ENCODE measurements around the gene EP400.
A peak's percentile ranks its signal among the peaks of the same experiment; 100 is the strongest.

EP400 gene

DNA sequence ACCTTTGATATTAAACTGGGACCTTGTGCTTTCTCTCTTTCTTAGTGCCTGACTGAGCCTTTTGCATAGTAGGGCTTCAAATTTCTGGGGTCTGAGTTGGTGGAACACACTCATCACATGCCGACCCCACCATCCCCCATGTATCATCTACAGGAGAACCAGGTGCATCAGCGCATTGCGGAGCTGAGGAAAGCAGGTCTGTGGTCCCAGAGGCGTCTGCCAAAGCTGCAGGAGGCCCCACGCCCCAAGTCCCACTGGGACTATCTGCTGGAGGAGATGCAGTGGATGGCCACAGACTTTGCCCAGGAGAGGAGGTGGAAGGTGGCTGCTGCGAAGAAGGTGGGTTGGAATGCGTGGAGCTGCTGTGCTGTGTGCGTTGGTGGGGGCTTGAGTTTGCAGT, 37.8 kb downstream of the EP400 start:
- DNase-seq = no peak

DNA sequence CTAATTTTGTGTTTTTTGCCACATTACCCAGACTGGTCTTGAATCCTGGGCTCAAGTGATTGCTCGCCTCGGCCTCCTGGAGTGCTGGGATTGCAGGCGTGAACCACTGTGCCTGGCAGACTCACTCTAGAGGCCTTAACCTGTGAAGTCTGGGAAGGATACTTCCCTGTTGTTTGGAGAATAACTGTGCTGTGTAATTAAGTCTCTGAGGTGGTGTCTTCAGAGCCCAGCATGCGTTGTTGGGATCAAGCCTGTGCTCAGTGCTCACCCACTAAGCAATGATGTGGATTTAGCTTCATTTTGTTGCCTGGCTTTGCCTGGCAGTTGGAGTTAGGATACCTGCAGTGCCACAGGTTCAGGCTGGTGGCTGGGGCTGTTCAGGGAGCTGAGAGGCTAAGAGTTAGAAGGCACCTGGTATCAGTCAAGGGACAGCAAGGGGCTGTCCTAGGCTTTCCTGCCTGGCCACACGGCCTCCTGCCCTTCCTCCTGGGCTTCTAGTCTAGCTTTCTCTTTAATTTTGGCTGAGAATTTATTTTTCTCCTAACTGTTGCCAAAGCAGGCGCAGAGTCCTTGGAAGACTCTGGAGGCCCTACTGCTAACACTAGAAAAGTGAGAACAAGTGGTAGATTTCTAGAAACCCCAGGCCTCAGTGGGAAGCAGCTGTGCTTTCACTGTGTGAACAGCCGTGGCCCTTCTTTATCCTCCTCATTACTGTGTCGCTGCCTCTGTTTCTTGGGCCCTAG, 38.5 kb downstream of the EP400 start:
- DNase-seq = no peak

DNA sequence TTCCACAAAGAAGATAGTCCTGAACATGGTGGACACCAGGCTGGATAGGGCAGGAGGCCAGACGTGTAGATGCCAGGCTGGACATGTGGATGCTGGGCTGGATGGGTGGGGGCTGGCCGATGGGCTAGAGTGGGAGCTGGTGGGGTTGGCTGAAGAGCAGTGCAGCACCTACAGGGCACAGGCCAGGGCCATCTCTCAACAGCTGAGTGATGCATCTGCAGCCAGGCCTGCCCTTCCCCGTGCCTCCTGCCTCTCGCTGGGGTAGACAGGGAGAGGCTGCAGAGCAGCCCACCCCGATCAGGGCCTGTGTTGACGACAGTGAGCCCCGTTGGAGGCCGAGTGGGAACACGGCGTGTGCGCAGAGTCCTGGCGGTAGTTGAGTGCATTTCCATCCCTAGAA, 39.3 kb downstream of the EP400 start:
- no peak for DNase-seq

DNA sequence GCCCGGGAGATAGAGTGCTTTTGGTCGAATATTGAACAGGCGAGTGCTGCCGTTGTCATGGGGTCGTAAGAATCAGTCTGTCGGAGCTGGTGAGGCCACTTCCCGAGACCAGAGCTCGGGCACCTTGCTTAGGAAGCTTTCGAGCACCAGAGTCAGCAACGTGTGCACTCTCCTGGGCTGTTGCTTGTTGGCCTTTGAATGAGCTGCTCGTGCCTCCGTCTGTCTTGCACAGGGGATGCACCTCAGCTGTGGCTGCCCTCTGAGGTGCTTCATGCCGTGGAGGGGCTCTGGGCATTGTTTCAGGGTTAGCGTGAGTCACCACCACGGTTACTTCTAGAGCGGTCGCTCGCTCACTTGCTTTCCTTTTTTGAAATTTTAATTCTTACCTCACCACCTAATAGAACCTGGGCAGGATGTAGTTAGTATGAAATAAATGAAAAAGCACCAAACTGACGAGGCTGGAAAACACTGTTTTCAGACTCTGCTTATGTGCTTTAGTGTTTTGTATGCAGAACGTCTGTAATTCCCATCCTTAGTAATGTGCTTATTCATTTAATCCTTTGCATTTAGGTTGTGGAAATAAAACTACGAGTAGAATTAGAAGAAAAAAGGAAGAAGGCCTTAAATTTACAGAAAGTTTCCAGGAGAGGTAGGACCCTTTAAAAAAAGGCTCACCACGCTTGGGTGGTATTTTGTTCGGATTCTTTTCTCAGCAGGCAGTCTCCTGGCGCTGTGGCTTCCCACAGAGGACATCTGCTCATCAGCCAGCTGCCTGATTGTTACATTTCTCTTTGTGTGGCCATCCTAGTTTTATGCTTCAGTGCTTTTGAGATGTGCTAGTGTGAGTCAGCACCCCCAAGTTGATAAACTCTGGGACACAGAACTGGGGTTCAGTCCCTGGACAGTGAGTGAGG, 40.6 kb downstream of the EP400 start:
- no peak for DNase-seq

DNA sequence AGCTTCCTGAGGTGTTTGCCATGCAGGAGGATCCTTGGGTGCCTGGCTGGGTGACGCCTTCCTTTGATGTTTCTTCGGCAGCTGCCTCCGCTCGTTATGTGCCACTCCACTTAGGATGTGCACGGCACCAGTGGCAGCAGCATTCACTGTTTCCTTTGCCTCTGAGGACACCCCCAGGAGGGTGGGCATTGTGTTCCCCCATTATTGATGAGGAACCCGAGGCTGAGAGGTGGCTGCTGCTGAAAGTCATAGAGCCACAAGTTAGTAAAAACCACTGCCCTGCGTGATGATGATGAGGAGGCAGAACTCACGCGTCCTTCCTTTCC, 41.2 kb downstream of the EP400 start:
- no peak for DNase-seq

DNA sequence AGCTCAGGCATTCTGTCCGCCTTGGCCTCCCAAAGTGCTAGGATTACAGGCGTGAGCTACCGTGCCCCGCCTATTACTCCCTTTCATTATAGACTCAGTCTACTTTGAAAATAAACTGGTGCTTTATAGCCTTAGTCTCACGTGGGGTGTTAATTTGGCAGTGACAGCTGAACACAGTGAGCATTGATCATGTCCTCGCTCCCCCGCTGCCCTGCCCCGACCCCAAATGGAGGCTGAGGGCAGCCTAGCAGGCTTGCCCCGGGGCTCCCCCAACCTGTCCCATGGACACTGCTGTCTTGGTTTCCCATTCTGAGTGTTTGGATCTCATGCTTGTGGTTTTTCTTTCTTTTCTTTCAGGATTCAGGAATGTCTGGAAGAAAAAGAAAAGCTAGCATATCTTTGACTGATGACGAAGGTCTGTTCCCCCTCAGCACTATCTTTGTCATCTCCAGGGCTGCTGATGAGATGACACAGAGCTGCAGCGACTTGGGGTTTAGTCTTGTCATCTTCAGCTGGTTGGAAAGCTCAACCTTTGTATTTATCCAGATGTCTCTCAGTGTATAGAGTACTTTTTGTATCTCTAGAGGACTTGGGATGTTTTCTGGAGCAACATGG, 42.2 kb downstream of the EP400 start:
- no peak for DNase-seq

DNA sequence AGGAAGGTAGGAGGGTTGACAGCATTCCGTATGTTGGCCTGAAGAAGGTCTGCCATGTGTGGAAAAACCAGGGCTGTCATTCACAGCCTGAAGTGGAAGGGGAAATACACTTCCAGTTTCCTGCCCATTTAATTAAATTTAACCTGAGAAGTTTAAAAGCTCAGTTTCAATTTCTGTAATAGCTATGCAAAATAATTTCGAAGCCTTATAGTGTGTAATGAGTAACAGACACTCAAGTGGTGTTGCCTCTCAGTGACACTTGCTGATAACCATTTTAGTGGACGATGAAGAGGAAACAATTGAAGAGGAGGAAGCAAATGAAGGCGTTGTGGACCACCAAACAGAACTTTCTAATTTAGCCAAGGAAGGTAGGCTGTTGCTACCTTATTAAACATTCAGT, 44.8 kb downstream of the EP400 start:
- no peak for DNase-seq

DNA sequence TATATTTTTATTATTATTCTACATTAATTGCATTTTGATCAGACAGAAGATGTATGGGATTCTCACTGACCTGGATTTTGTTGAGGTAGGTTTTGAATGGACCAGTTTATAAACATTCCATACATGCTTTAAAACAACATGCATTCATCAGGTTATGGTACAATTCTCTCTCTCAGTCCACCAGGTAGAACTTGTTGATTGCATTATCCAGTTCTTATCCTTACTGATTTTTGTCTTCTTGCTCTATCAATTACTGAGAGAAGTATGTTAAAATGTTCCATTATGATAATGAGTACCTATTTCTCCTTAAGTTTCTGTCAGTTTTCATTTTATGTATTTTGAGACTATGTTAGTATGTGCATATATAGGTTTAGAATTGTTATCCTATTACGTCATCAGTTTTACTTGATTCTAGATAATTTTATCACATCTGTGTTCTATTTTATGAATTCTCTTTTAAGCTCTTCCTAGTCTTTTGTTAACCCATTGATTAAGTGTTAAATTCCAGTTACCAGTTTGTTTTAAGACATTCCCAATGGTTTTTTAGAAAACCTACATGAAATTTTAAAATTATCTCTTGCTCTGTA, 50.6 kb downstream of the EP400 start:
- DNase-seq = no peak

DNA sequence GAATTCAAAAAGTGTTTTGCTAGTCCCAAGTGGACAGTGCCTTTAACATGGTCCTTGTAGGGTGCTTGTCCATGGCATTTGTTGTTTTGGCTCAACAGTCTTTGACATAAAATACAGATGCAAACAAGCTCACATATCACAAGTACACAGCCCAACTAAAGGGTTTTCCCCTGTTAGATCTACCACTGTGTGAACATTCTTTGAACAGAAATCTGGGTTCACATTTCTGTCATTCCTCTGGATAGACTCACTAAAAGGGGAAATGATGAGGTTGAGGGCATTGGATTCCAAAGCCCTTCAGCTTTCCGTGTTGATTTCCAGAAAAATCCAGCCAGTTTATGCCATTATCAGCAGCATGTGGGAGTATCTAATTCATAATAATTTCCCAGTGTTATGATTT, 54.1 kb downstream of the EP400 start:
- peak; percentile 70 for DNase-seq

DNA sequence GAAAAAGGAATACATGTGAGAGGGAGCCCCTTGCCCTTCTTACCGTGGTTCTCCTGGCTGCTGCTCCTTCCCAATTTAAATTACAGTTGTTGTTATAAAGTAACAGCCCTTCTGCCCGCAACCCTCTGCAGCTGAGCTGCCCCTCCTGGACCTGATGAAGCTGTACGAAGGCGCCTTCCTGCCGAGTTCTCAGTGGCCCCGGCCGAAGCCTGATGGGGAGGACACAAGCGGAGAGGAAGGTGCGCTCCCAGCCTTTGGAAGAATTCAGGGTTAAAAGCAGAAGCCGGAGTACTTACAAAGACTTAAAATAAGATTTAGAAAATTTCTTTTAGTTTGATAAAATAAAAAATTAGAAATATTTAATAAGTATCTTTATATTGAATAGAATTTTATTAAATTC, 55.2 kb downstream of the EP400 start:
- no peak for DNase-seq

DNA sequence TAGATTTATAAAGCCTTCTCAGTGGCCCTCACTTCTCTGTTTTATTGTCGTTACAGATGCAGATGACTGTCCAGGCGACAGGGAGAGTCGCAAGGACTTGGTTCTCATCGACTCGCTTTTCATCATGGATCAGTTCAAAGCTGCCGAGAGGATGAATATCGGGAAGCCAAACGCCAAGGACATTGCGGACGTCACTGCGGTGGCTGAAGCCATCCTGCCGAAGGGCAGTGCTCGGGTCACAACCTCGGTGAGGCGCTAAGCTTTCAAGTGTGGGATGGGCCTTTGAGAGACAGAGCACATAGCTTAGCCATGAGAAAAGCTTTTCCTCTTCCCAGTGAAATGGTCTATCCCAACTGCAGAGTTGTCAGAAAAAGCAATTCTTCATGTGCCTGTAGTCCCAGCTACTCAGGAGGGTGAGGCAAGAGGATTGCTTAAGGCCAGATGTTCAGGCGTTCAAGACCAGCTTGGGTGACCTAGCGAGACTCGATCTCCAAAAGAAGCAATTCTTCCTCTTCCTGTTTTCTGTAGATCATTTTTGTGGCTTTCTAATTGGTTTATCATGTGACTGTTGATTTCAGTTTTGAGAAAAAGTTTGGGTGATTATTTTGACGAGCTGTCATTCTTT, 56.4 kb downstream of the EP400 start:
- DNase-seq = no peak

DNA sequence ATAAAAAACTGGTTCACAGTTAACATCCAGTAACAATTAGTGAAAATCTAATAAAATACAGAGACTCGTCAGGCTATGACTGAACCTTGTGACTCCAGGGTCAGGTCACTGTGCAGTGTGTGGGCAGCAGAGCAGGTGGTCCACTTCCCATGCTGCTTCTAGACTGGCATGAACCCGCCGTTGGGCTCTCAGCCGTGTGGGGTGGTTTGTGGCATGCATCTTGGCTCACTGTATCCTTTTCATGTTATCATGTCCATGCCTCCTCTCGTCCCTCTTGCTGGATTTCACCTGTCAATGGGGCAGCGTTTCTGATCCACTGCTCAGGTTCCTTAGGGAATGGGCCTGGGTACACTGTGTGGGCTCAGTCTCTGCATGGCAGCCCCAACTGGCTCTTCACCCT, 57.3 kb downstream of the EP400 start:
- DNase-seq = no peak

DNA sequence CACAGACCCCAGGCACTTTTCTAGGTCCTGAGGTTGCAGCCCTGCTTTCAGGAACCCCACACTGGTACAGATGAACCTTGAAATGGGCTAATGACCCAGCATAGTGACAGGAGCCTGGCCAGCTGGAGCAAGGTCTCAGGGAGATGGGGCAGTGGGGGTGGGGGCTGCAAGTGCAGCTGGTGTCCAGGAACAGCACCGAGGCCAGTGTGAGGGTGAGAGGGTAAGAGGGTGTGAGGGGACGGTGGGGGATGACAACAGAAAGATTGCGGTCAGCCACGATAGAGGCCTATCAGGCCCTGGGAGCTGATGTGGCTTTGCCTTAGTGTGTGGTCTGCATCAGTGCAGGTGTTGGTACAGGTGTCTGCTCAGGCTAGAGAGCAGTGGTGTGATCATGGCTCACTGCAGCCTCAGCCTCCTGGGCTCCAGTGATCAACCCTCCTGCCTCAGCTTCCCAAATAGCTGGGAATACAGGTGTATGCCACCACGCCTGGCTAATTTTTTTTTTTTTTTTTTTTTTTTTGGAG, 59.7 kb downstream of the EP400 start:
- DNase-seq = no peak

DNA sequence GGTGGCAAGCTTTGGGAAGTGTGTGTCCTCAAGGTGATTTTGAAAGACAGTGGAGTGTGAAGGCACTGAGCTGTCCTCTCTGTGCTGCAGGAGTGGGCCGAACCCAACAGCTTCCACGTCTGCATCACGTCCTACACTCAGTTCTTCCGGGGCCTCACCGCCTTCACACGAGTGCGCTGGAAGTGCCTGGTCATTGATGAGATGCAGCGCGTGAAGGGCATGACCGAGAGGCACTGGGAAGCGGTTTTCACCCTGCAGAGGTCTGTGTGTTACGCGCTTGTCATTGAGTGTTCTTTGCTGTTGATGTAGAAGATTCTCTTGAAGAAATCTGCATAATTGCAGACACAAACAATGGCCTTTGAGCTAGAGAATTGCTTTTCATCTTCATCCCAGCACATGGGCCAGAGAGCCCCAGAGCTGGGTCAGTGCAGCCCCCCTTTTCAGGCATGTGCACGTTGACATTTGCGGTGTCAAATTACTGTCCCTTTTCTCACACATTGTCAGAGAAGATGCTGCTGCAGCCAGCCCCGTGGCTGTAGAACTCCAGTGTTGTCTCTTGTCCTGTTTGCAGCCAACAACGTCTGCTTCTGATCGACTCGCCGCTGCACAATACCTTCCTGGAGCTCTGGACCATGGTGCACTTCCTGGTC, 63.3 kb downstream of the EP400 start:
- no peak for DNase-seq

DNA sequence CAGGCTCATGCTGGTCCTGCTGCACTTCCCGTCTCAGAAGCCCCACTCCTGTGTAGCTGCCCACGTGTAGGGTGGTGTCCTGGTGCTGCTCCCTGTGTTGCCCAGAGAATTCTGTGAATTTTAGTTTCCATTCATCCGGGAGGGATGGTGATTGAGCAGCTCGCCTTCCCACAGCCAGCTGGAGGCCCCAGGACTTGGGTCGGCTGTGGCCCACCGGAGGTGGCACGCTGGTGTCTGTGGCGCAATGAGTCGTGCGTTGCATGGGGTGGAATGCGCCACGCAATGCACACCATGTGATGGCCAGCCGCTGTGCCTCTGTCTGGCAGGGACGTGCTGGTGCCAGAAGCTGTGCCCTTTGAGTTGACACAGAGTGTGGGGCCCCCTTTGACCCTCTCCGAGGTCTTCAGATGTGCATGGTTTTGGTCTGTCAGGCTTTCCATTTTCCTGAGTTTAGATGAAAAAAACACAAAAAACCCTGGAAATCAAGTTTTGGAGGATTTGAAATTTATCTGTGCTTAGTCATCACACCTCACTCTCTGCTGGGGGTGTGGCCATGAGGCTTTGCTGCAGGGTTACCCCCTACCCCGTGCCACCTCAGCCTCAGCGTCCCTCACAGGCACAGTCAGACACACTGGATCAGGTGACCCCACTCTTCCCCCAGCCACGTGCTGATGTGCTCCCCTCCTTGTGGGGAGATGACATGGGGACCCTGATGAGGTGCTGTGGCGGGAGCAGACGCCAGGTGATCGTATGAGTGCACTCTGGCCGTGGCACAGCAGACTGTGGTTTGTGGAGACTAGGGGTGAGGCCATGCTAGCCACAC, 64.6 kb downstream of the EP400 start:
- no peak for DNase-seq

DNA sequence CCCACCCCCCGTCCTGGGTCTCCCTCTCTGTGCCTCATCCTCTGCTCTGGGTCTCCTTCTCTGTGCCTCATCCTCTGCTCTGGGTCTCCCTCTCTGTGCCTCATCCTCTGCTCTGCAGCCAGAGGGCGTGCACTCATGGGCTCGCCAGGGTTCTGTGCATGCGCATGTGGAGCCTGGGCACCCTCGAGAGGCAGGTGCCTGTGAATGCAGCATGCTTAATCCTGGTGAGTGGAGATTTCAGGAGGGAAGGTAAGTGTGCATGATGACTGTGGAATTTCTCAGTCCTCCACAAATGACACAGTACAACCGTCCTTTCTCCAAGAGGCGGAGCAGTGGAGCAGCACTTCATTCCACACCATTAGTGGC, 65.2 kb downstream of the EP400 start:
- DNase-seq = no peak

DNA sequence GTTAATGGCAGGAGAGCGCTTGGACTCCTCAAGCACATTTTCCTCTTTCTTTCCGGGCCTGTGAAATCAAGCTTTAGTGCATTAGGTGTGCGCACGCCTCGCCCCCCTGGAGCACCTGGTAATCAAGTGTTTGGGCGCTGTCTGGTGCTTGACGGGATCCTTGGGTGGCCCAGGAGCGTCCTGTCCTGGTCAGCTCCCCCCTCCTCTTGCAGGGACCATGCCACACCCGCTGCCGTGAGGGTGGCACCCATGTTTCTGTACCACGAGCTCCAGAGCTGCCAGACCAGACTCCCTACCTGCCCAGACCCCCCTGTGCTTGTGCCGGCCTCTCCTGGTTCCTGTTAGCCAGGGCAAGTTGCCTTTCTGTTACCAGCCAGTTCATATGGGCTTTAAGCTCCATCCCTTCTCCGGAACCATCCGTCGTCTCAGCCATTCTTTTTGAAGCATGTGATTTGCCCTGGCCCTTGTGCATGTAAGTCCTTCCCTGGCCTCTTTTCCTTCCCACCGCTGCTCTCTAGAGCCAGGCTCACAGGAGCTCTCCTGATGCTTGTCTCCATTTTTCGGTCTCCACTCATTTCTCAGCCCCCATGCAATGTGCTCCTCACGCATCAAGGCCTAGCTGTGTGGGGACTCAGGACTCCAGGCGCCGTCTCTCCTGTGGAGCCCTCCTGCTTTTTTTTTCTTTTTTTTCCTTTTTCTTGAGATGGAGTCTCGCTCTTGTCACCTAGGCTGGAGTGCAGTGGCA, 66.1 kb downstream of the EP400 start:
- DNase-seq = no peak

DNA sequence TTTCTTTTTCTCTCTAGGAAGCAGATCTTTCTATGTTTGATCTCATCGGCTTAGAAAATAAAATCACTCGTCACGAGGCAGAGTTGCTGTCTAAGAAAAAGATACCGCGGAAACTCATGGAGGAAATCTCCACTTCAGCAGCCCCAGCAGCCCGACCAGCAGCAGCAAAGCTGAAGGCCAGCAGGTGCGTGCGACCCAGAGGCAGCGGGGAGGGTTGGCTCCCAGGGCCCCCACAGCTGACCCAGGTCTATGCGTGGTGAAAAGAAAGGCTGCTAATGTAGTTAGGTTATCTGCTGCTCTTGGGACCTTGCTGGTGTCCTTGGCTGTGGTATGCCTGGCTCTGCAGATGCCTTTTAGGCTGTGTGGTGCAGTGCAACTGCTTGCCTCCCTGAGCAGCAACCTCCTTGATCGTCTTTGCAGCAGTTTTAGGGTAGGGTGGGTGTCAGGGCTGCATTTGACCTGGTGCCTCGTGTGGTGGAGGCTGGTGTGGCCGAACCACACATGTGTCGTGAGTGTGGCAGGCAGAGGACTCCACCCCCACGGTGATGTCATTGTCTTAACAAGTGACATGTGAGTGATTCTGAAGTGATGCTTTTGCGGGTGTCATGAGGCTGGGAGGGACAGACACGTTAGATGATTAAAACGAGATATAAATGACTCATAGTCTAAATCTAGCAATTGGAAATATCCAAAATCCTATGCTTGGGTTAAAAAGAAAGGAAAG, 68.6 kb downstream of the EP400 start:
- no peak for DNase-seq

DNA sequence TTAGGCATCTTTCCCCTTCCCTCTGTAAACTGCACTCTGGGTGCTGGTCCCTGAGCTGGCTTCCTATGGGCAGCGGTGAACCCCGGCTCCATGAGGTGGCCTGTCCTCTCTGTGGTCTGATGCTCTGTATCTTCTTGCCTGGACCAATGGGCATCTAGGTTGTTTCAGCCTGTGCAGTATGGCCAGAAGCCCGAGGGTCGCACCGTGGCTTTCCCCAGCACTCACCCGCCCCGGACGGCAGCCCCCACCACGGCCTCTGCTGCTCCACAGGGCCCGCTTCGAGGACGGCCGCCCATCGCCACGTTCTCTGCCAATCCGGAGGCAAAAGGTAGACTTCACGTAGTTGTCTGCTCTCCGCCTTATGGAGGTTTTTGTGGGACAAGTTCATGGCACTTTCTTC, 70.1 kb downstream of the EP400 start:
- DNase-seq = no peak

DNA sequence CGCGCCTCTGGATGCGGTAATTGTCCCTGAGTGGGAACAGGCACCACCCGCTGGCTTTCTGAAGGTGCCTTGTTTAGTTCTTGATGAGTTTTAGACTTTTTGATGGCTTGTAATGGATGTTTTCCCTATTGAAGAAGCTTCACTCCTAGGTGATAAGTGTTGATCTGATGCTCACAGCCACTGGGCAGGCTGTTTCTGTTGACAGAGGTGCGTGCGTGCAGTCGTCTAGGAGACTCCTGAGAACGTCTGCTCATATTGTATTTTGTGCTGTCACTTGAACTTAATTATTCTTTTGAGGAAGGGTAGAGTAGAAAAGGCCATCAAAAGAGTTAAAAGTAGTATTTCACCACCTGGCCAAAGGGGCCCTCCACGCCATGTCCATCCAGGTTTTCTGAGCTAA, 70.5 kb downstream of the EP400 start:
- no peak for DNase-seq
